Placental pericyte (primary cell): ENCODE results near the gene WAS. TPM values are rescaled to one million over a fixed set of nuclear protein-coding genes. Genes with fewer than 3 reads are reported as not detected.

ENCODE experiments used
- small RNA-seq: library from RNA; depleted of rRNA; stranded (forward); fragments of <200 nt; gene quantifications from one replicate; pipeline ENCODE3, GENCODE V24; 2012; ENCODE audit warnings: low replicate concordance
- total RNA-seq: library from RNA; depleted of rRNA; stranded (reverse); fragments of >200 nt; gene quantifications from 2 replicates; pipeline ENCODE4 v1.2.3, GENCODE V29; 2012

Gene WAS
- total RNA-seq = 0.14 TPM in 1 of 2 replicates, not detected in the other

GRCh38 chrX:48683411-48683982 lies at the start of gene WAS:
Gene WAS, plus strand, starts transcription at chrX:48683799. Its CDS starts 55 bp downstream, at chrX:48683854.

GRCh38 chrX:48696301-48696908 lies 12.8 kb downstream of the WAS start, which contains the start of gene SUV39H1:
Gene SUV39H1, plus strand, starts transcription at chrX:48696734. Its CDS starts 51 bp downstream, at chrX:48696785.

Small RNA genes lying within 50 kb of the gene (small RNA-seq; reads per million reads assigned to genes)
- gene RNU6-1056P = not detected

Other genes with a start within 250 kb of the WAS start
- gene SLC38A5, start 213.5 kb upstream of the WAS start, total RNA-seq = 2.2 and 18.9 TPM in 2 replicates
- gene FTSJ1, start 207.6 kb upstream of the WAS start, total RNA-seq = 77.7 and 117 TPM in 2 replicates
- gene PORCN, start 174.8 kb upstream of the WAS start, total RNA-seq = 15.5 and 15.9 TPM in 2 replicates
- 119 and 127 TPM in 2 replicates for gene EBP, start 162.0 kb upstream of the WAS start, total RNA-seq
- 11.8 and 12.6 TPM in 2 replicates for gene TBC1D25, start 144.1 kb upstream of the WAS start, total RNA-seq
- gene RBM3, start 109.3 kb upstream of the WAS start, total RNA-seq = 367 and 438 TPM in 2 replicates
- gene WDR13, start 86.3 kb upstream of the WAS start, total RNA-seq = 88.8 and 132 TPM in 2 replicates
- gene SUV39H1, start 12.9 kb downstream of the WAS start, total RNA-seq = 4.2 and 20.0 TPM in 2 replicates
- not detected in 2 replicates for gene GLOD5, start 77.9 kb downstream of the WAS start, total RNA-seq
- gene GATA1, start 102.8 kb downstream of the WAS start, total RNA-seq = not detected in 2 replicates
- 28.0 and 37.2 TPM in 2 replicates for gene HDAC6, start 118.3 kb downstream of the WAS start, total RNA-seq
- 0.22 TPM in 1 of 2 replicates, not detected in the other for gene ERAS, start 142.7 kb downstream of the WAS start, total RNA-seq
- gene PCSK1N, start 151.8 kb downstream of the WAS start, total RNA-seq = not detected in 2 replicates
- 35.5 and 42.0 TPM in 2 replicates for gene TIMM17B, start 214.0 kb downstream of the WAS start, total RNA-seq
- 56.7 and 94.3 TPM in 2 replicates for gene PQBP1, start 214.1 kb downstream of the WAS start, total RNA-seq
- 23.9 and 26.1 TPM in 2 replicates for gene SLC35A2, start 227.8 kb downstream of the WAS start, total RNA-seq
- 13.2 and 19.3 TPM in 2 replicates for gene PIM2, start 235.2 kb downstream of the WAS start, total RNA-seq